Measurements from ENCODE around the gene GHITM. TPM values are rescaled to one million over a fixed set of nuclear protein-coding genes. Genes with fewer than 3 reads are reported as not detected.

Gene GHITM
- total and polyA plus RNA-seq, 2 donors = 108 to 172 TPM

Other genes starting within 250 kb of the GHITM start
- gene GPR15LG, start 34.3 kb downstream of the GHITM start, total RNA-seq = 16.6 TPM
- gene GPR15LG, start 34.3 kb downstream of the GHITM start, polyA plus RNA-seq = 18.6 TPM
- 0.32 TPM for gene CDHR1, start 55.0 kb downstream of the GHITM start, total RNA-seq
- 0.08 TPM for gene CDHR1, start 55.0 kb downstream of the GHITM start, polyA plus RNA-seq
- not detected for gene LRIT2, start 86.0 kb downstream of the GHITM start, total RNA-seq
- not detected for gene LRIT2, start 86.0 kb downstream of the GHITM start, polyA plus RNA-seq
- gene LRIT1, start 102.0 kb downstream of the GHITM start, total RNA-seq = not detected
- not detected for gene LRIT1, start 102.0 kb downstream of the GHITM start, polyA plus RNA-seq
- gene RGR, start 105.5 kb downstream of the GHITM start, total RNA-seq = 0.74 TPM
- gene RGR, start 105.5 kb downstream of the GHITM start, polyA plus RNA-seq = 0.27 TPM
- 75.4 TPM for gene CCSER2, start 189.1 kb downstream of the GHITM start, total RNA-seq
- 22.1 TPM for gene CCSER2, start 189.1 kb downstream of the GHITM start, polyA plus RNA-seq